HepG2 (cell line): ENCODE data around the gene BCL2A1. TPM values are rescaled to one million over a fixed set of nuclear protein-coding genes. Genes with fewer than 3 reads are reported as not detected.

Source experiments
- ATF5 ChIP-seq: sonication (generic); formaldehyde crosslinking; IDR thresholded peaks from 2 replicates; pipeline ENCODE4 v1.4.0; 2020; ENCODE audit warnings: mild to moderate bottlenecking, low read depth, missing genetic modification reagents
- CBX5 ChIP-seq: sonication (generic); formaldehyde crosslinking; IDR thresholded peaks from 2 replicates; pipeline ENCODE4 v1.4.0; 2020; ENCODE audit warnings: missing genetic modification reagents, borderline replicate concordance
- GPN1 ChIP-seq: sonication (generic); formaldehyde crosslinking; IDR thresholded peaks from 2 replicates; pipeline ENCODE4 v1.5.1; 2020; ENCODE audit warnings: missing genetic modification reagents, borderline replicate concordance
- HNRNPH1 ChIP-seq: fragments of 200-400 bp; formaldehyde crosslinking; optimal IDR thresholded peaks from 2 replicates; pipeline ENCODE3; 2017; ENCODE audit warnings: mild to moderate bottlenecking, low read depth, low read length
- IRF9 ChIP-seq: sonication (generic); formaldehyde crosslinking; IDR thresholded peaks from 2 replicates; pipeline ENCODE4 v1.8.0; 2022; ENCODE audit warnings: missing genetic modification reagents, mild to moderate bottlenecking, borderline replicate concordance
- NR1H2 ChIP-seq: sonication (generic); formaldehyde crosslinking; IDR thresholded peaks from 2 replicates; pipeline ENCODE4 v1.8.1; 2022; ENCODE audit warnings: low read depth, missing genetic modification reagents, borderline replicate concordance
- POGK ChIP-seq: sonication (generic); formaldehyde crosslinking; conservative IDR thresholded peaks from 2 replicates; pipeline ENCODE4 v1.8.0; 2022; ENCODE audit warnings: mild to moderate bottlenecking, moderate library complexity, missing genetic modification reagents
- POLR2AphosphoS5 ChIP-seq: IDR thresholded peaks from 2 replicates; pipeline ENCODE4 v1.6.1; 2012; ENCODE audit warnings: low read depth, low read length
- RFXANK ChIP-seq: IDR thresholded peaks from 2 replicates; pipeline ENCODE4 v1.6.1; 2016
- SKI ChIP-seq: fragments of 450-650 bp; IDR thresholded peaks from one replicate; pipeline ENCODE4 v1.6.1; 2018; ENCODE audit warnings: mild to moderate bottlenecking; ENCODE audit not compliant: partially characterized antibody
- SOX6 ChIP-seq, 2 experiments: fragments of 450-650 bp in 1 of 2; sonication (generic) in 1 of 2; formaldehyde crosslinking in 1 of 2; IDR thresholded peaks; 2 replicates each; pipeline versions ENCODE4 v1.4.0 to v1.6.1; 2017 to 2020; ENCODE audit warnings: antibody characterized with exemption in 1 of 2, mild to moderate bottlenecking in 1 of 2, missing genetic modification reagents in 1 of 2
- U2AF1 ChIP-seq: fragments of 200-400 bp; formaldehyde crosslinking; optimal IDR thresholded peaks from 2 replicates; pipeline ENCODE3; 2017; ENCODE audit warnings: mild to moderate bottlenecking, low read depth, low read length
- ZFP62 ChIP-seq: sonication (generic); formaldehyde crosslinking; IDR thresholded peaks from 2 replicates; pipeline ENCODE4 v1.4.0; 2020; ENCODE audit warnings: missing genetic modification reagents
- ZGPAT ChIP-seq: IDR thresholded peaks from 2 replicates; pipeline ENCODE4 v1.6.1; 2016; ENCODE audit warnings: mild to moderate bottlenecking
- ZNF282 ChIP-seq: fragments of 450-650 bp; IDR thresholded peaks from 2 replicates; pipeline ENCODE4 v1.6.1; 2018; ENCODE audit not compliant: partially characterized antibody
- ZNF616 ChIP-seq: sonication (generic); formaldehyde crosslinking; IDR thresholded peaks from 2 replicates; pipeline ENCODE4 v1.5.0; 2020; ENCODE audit warnings: low read depth, mild to moderate bottlenecking, missing genetic modification reagents
- ZNF629 ChIP-seq: sonication (generic); formaldehyde crosslinking; conservative IDR thresholded peaks from 2 replicates; pipeline ENCODE4 v1.5.0; 2020; ENCODE audit warnings: missing genetic modification reagents
- ZNF7 ChIP-seq: IDR thresholded peaks from 2 replicates; pipeline ENCODE4 v1.6.1; 2016; ENCODE audit warnings: missing biosample characterization, missing genetic modification reagents
- ZNF850 ChIP-seq: sonication (generic); formaldehyde crosslinking; conservative IDR thresholded peaks from 2 replicates; pipeline ENCODE4 v1.9.0; 2021; ENCODE audit warnings: mild to moderate bottlenecking, missing genetic modification reagents
- polyA plus RNA-seq, 8 experiments: library from polyadenylated mRNA; depleted of rRNA in 3 of 8; stranded (reverse) in 7 of 8; unstranded in 1 of 8; fragments of >200 nt; fragmentation: Illumina TruSeq in 4 of 8; extraction: Trizol in 4 of 8; gene quantifications; 2 replicates each; pipeline versions ENCODE4 v1.2.1 to v1.2.3, GENCODE V29; 2011 to 2016; ENCODE audit warnings: low read depth in 4 of 8, missing spikeins in 1 of 8, mixed read lengths in 1 of 8; ENCODE audit not compliant: insufficient read depth in 1 of 8
- total RNA-seq, 5 experiments: library from RNA; depleted of rRNA; stranded (reverse); fragments of >200 nt; fragmentation: Illumina TruSeq; extraction: Trizol; gene quantifications; 2 replicates each; pipeline ENCODE4 v1.2.3, GENCODE V29; 2016; ENCODE audit warnings: low read depth in 1 of 5
- TF ChIP-seq, protein P1 (sequence below): sonication (generic); formaldehyde crosslinking; IDR thresholded peaks from 2 replicates; pipeline ENCODE4 v1.4.0; 2020; ENCODE audit warnings: missing genetic modification reagents, borderline replicate concordance

BCL2A1 gene
- total and polyA plus RNA-seq, 2 of the 13 experiments (the other 11 are each of a cell fraction or from before 2014, with no cell fraction given) = 0.08 to 0.31 TPM

GRCh38 chr15:79923515-79924169, 47.4 kb downstream of the BCL2A1 start (continued):
- TF ChIP-seq POGK (CRISPR knock-in tag) (0 out of 2 replicates have a peak, but pooled peaks have one; percentile 64), ATF5 (CRISPR knock-in tag) (0 out of 2 replicates have a peak, but pooled peaks have one; percentile 30), IRF9 (CRISPR knock-in tag) (0 out of 2 replicates have a peak, but pooled peaks have one; percentile 76), CBX5 (CRISPR knock-in tag) (no peak), SKI (peak; percentile 66), ZNF850 (CRISPR knock-in tag) (no peak), ZNF629 (CRISPR knock-in tag) (peak; percentile 50; the same call in 1 of the 2 replicates), GPN1 (CRISPR knock-in tag) (no peak), U2AF1 (no peak), ZNF282 (no peak), NR1H2 (CRISPR knock-in tag) (no peak), ZGPAT (CRISPR knock-in tag) (peak; percentile 47; the same call in 1 of the 2 replicates), SOX6 (IDR thresholded peaks at IDR 0.05) (no peak), SOX6 (CRISPR knock-in tag; IDR thresholded peaks at IDR 0.05) (peak; percentile 68), ZNF7 (CRISPR knock-in tag) (no peak), RFXANK (0 out of 2 replicates have a peak, but pooled peaks have one; percentile 37), ZFP62 (CRISPR knock-in tag) (no peak), ZNF616 (CRISPR knock-in tag) (no peak; the same call in 1 of the 2 replicates), POLR2AphosphoS5 (peak; percentile 89), HNRNPH1 (peak; percentile 68)
- TF ChIP-seq, protein P1, sequence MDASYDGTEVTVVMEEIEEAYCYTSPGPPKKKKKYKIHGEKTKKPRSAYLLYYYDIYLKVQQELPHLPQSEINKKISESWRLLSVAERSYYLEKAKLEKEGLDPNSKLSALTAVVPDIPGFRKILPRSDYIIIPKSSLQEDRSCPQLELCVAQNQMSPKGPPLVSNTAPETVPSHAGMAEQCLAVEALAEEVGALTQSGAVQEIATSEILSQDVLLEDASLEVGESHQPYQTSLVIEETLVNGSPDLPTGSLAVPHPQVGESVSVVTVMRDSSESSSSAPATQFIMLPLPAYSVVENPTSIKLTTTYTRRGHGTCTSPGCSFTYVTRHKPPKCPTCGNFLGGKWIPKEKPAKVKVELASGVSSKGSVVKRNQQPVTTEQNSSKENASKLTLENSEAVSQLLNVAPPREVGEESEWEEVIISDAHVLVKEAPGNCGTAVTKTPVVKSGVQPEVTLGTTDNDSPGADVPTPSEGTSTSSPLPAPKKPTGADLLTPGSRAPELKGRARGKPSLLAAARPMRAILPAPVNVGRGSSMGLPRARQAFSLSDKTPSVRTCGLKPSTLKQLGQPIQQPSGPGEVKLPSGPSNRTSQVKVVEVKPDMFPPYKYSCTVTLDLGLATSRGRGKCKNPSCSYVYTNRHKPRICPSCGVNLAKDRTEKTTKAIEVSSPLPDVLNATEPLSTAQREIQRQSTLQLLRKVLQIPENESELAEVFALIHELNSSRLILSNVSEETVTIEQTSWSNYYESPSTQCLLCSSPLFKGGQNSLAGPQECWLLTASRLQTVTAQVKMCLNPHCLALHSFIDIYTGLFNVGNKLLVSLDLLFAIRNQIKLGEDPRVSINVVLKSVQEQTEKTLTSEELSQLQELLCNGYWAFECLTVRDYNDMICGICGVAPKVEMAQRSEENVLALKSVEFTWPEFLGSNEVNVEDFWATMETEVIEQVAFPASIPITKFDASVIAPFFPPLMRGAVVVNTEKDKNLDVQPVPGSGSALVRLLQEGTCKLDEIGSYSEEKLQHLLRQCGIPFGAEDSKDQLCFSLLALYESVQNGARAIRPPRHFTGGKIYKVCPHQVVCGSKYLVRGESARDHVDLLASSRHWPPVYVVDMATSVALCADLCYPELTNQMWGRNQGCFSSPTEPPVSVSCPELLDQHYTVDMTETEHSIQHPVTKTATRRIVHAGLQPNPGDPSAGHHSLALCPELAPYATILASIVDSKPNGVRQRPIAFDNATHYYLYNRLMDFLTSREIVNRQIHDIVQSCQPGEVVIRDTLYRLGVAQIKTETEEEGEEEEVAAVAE (CRISPR knock-in tag) = 0 out of 2 replicates have a peak, but pooled peaks have one; percentile 34
